Motor neuron (in vitro differentiated cells): ENCODE results near the gene RIMS3. TPM values are rescaled to one million over a fixed set of nuclear protein-coding genes. Genes with fewer than 3 reads are reported as not detected.
A peak's percentile ranks its signal among the peaks of the same experiment; 100 is the strongest.

Experiments used
- ATAC-seq, 8 experiments: fragments of 200-7000 bp; cut with Tn5 transposase; replicated peaks in 6 of 8; 2 replicates each; pipeline ENCODE4 v1.8.0; 2021; ENCODE audit warnings: mild to moderate bottlenecking in 8 of 8, moderate library complexity in 8 of 8
- H3K27ac ChIP-seq, 2 donors: fragments of 250-450 bp; sonication (Bioruptor Pico); 2 replicates each; pipeline ENCODE4 v1.9.0; 2021; ENCODE audit warnings: antibody characterized with exemption in 2 of 2, mild to moderate bottlenecking in 2 of 2, moderate library complexity in 1 of 2
- H3K4me1 ChIP-seq, 2 donors: fragments of 250-450 bp; sonication (Bioruptor Pico); replicated peaks in 1 of 2; 2 replicates each; pipeline ENCODE4 v1.6.1; 2021; ENCODE audit warnings: antibody characterized with exemption in 2 of 2, mild to moderate bottlenecking in 2 of 2, moderate library complexity in 1 of 2
- H3K4me3 ChIP-seq, 5 donors: fragments of 250-450 bp; sonication (Bioruptor Pico); 2 replicates each; pipeline ENCODE4 v1.9.0; 2021; ENCODE audit warnings: antibody characterized with exemption in 5 of 5, mild to moderate bottlenecking in 5 of 5, moderate library complexity in 4 of 5
- WGBS, 10 experiments: fragments of 450-650 bp; shearing (Covaris generic); methylation state at CpG; one replicate each; pipeline ENCODE4 v1.0.0; 2022; 5-methylcytosine and 5-hydroxymethylcytosine counted together
- in situ Hi-C, 9 experiments: fragments of 400-800 bp; cut with MboI; loops; one replicate each; pipeline ENCODE4 v1.15.0; 2021; ENCODE audit warnings: low sequenced_read_pairs in 9 of 9, low pct_unique_long_range_greater_than_20kb in 2 of 9; ENCODE audit not compliant: unreplicated experiment in 9 of 9
- total RNA-seq, 8 experiments: library from RNA; unstranded; fragments of 300-600 nt; gene quantifications; 2 replicates each; pipeline versions ENCODE4 v1.2.3 to v1.2.4, GENCODE V29; 2022

The RIMS3 gene
- total RNA-seq, 8 experiments from 2014 or later, result 0.13 to 112 (median 52.3) TPM

DNA sequence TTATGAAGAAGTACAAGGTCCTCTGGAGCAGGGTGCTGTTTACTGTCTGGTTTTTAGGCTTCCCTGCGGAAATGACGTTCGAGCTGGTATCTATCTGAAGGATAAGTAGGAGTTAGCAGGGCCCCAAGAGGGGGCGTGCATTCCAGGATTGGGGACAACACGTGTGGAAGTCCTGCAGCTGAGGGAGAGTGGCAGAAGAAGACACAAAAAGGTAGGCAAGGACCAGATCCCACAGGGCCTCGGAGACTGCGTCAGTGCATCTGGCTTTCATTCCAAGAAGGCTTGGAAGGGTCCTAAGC is 5.9 kb downstream of the RIMS3 start:
- in situ Hi-C loops, result no loop called here
- Histone ChIP-seq H3K4me3 (no peak overlapping the region), H3K4me1 (peaks cover 55 to 56% of the 10 kb centered on the region in 2 donors), H3K27ac (peak overlapping the region; percentile 45 to 73)
- no peak for ATAC-seq
- 10 to 90% (median 63%) methylated on average over 2 to 7 of the region's 7 CpGs; no CpG with 5 or more reads in 3 of the 10 experiments for WGBS, 10 experiments

DNA sequence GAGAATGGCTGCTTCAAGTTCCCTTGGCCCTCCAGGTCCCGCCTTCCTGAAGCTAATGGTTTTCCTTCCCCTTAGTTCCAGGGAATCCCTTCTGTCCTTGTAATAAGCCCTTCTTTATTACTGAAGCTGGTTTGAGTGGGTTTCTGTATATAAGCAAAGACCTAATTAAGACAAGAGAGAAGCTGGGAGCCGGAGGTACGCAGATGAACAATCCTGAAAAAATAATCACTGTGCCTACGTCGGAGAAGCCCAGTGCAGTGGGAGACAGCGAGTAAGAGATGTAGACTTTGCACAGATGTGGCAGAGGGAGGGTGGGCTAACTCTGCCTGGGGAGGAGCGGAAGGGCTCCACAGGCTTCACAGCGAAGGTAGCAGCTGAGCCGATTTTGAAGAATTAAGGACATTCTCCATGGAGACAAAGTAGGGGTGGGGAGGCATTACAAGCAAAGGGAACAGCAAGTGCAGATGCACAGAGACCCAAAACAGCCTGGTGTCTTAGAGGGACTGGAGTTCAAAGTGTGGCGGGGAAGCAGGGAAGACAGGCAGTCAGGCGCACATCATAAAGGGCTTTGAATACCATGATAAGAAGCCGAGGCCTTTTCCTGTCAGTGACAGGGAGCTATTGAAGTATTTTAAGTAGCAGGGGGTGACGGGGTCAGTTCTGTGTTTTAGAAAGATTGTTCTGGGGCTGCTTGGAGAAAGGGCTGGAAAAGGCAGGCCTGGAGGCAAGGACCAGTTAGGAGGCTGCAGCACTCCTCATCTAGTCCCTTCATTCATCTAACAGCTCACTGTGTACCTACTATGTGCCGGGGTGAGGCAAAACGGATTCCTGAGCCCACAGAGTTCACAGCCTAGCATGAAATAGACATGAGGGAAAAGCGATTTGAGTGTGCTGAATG is 6.5 kb downstream of the RIMS3 start:
- no peak overlapping the region for H3K4me3 ChIP-seq
- in situ Hi-C loops, result no loop called here
- WGBS, 10 experiments, result 0 to 73% (median 56%) methylated on average over 2 to 16 of the region's 16 CpGs
- H3K27ac ChIP-seq, result peak overlapping the region; percentile 45 to 73
- peaks cover 55 to 56% of the 10 kb centered on the region in 2 donors for H3K4me1 ChIP-seq
- peak in 2 of 8 experiments; percentile 11 for ATAC-seq

- Histone ChIP-seq H3K4me3 (no peak overlapping the region), H3K4me1 (peaks cover 55 to 56% of the 10 kb centered on the region in 2 donors), H3K27ac (no peak overlapping the region)
- no peak for ATAC-seq
- in situ Hi-C loops, result no loop called here
- WGBS, 10 experiments, result 20 to 90% (median 78%) methylated on average over 1 to 7 of the region's 7 CpGs; no CpG with 5 or more reads in 3 of the 10 experiments
Observed at GRCh38 chr1:40657046-40657445, 8.4 kb downstream of the RIMS3 start.

- in situ Hi-C loops, result no loop called here
- ATAC-seq, result peak in 7 of 8 experiments; percentile 28 to 83 (median 75)
- H3K4me3 ChIP-seq, result peak overlapping the region; percentile 11 to 29 (median 19)
- WGBS, 10 experiments, result 8 to 25% (median 13%) methylated on average over 3 to 21 of the region's 35 CpGs; no CpG with 5 or more reads in 5 of the 10 experiments
- peaks cover 69% of the 10 kb centered on the region in 2 donors for H3K4me1 ChIP-seq
- H3K27ac ChIP-seq, result peak overlapping the region; percentile 93 to 97
Observed at GRCh38 chr1:40653851-40654537, 11.5 kb downstream of the RIMS3 start.

- WGBS, 10 experiments, result 45 to 100% (median 82%) methylated on average over 1 to 4 of the region's 4 CpGs; no CpG with 5 or more reads in 2 of the 10 experiments
- H3K4me1 ChIP-seq, result peaks cover 65 to 71% of the 10 kb centered on the region in 2 donors
- in situ Hi-C loops, result no loop called here
- H3K27ac ChIP-seq, result peak overlapping the region; percentile 93 to 97
- ATAC-seq, result no peak
- no peak overlapping the region for H3K4me3 ChIP-seq
Observed at GRCh38 chr1:40652979-40653378, 12.5 kb downstream of the RIMS3 start.

GRCh38 chr1:40652468-40652867 is 13.0 kb downstream of the RIMS3 start:
- Histone ChIP-seq H3K27ac (peak overlapping the region; percentile 28 to 93), H3K4me1 (peaks cover 65 to 74% of the 10 kb centered on the region in 2 donors), H3K4me3 (no peak overlapping the region)
- WGBS, 10 experiments, result 61 to 100% (median 82%) methylated on average over 1 to 5 of the region's 5 CpGs
- no peak for ATAC-seq
- in situ Hi-C loops, result no loop called here

GRCh38 chr1:40651138-40651857 is 14.2 kb downstream of the RIMS3 start:
- ATAC-seq, result no peak

DNA sequence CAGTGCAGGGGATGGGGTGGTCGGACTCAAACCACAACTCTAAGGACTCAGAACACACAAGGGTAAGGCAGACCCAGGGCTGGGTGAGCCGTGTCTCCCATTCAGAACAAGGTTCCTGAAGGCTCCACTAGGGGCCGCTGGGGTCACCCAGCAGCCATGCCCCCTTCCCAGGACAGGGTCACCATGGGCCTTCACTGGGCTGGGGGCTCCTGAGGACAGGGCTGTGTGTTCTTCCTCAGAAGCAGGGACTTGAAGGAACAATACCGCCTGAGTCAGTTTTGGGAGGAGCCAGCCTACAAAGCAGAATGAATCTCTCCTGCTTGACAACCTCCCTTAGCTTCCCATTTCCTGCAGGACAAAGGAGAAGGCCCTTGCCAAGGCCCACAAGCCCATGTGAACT is 15.4 kb downstream of the RIMS3 start:
- ATAC-seq, result peak in 5 of 8 experiments; percentile 3 to 63 (median 28)
- peaks cover 59 to 65% of the 10 kb centered on the region in 2 donors for H3K4me1 ChIP-seq
- WGBS, 10 experiments, result 0 to 83% (median 23%) methylated on average over 1 to 4 of the region's 4 CpGs; no CpG with 5 or more reads in 6 of the 10 experiments
- no peak overlapping the region for H3K4me3 ChIP-seq
- in situ Hi-C loops, result no loop called here
- no peak overlapping the region for H3K27ac ChIP-seq

More at GRCh38 chr1:40651138-40651857, 14.2 kb downstream of the RIMS3 start:
- in situ Hi-C loops, result no loop called here
- WGBS, 10 experiments, result 13 to 97% (median 82%) methylated on average over 3 to 16 of the region's 17 CpGs; no CpG with 5 or more reads in 1 of the 10 experiments
- no peak overlapping the region for H3K4me3 ChIP-seq
- peaks cover 65 to 74% of the 10 kb centered on the region in 2 donors for H3K4me1 ChIP-seq
- no peak overlapping the region for H3K27ac ChIP-seq

- ATAC-seq, result peak in 2 of 8 experiments; percentile 9 to 51
- no peak overlapping the region for H3K27ac ChIP-seq
- peaks cover 54 to 60% of the 10 kb centered on the region in 2 donors for H3K4me1 ChIP-seq
- 85 to 100% methylated on average over 1 to 5 of the region's 5 CpGs; no CpG with 5 or more reads in 8 of the 10 experiments for WGBS, 10 experiments
- no peak overlapping the region for H3K4me3 ChIP-seq
- in situ Hi-C loops, result no loop called here
Observed at GRCh38 chr1:40649592-40649930, 15.9 kb downstream of the RIMS3 start.

GRCh38 chr1:40648928-40649591 is 16.4 kb downstream of the RIMS3 start:
- H3K4me3 ChIP-seq, result no peak overlapping the region
- ATAC-seq, result peak in 1 of 8 experiments; percentile 1
- peaks cover 49 to 55% of the 10 kb centered on the region in 2 donors for H3K4me1 ChIP-seq
- in situ Hi-C loops, result no loop called here
- WGBS, 10 experiments, result 21 to 93% (median 84%) methylated on average over 2 to 10 of the region's 15 CpGs; no CpG with 5 or more reads in 6 of the 10 experiments
- H3K27ac ChIP-seq, result no peak overlapping the region

- H3K4me3 ChIP-seq, result no peak overlapping the region
- WGBS, 10 experiments, result 0 to 86% (median 70%) methylated on average over 1 to 3 of the region's 3 CpGs; no CpG with 5 or more reads in 3 of the 10 experiments
- H3K27ac ChIP-seq, result peak overlapping the region in 1 of 2 donors; percentile 43
- no peak for ATAC-seq
- in situ Hi-C loops, result no loop called here
- peaks cover 41 to 48% of the 10 kb centered on the region in 2 donors for H3K4me1 ChIP-seq
Observed at GRCh38 chr1:40648200-40648599, 17.3 kb downstream of the RIMS3 start.

DNA sequence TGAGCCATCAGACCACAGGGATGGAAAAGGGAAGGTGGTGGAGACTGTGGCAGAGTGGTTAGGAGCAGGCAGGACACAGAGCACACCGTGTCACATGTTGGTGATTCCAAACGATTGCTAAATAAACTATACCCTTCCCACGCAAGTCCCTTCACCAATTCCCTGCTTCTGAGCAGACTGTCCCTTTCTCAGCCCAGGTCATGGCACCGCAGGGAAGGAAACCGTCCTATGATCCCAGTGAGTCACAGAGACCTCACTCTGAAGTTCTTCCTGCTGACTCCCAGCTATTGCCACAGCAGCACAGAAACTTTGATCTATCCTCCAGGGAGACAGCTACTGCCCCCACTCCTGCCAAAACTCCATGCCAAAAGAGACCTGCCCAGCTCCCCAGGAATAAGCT is 19.2 kb downstream of the RIMS3 start:
- WGBS, 10 experiments, result 0 to 94% (median 73%) methylated on average over 1 to 5 of the region's 5 CpGs; no CpG with 5 or more reads in 4 of the 10 experiments
- Histone ChIP-seq H3K4me1 (peaks cover 25 to 29% of the 10 kb centered on the region in 2 donors), H3K27ac (no peak overlapping the region), H3K4me3 (no peak overlapping the region)
- ATAC-seq, result no peak
- in situ Hi-C loops, result no loop called here
